Neuronal stem cell (in vitro differentiated cells): Measurements from ENCODE around the gene PAK4.

Source experiments
- DNase-seq: peaks from one replicate; pipeline ENCODE4 v3.0.0-alpha.2; 2013; ENCODE audit warnings: low spot score
- H2AFZ ChIP-seq: one replicate; pipeline ENCODE4 v1.6.1; 2013; ENCODE audit warnings: mild to moderate bottlenecking, low read length, inconsistent platforms
- H2AK5ac ChIP-seq: 2 replicates; pipeline ENCODE4 v1.6.1; 2013; ENCODE audit warnings: low read depth, mild to moderate bottlenecking, inconsistent platforms, low read length, moderate library complexity, mixed read lengths
- H2BK120ac ChIP-seq: 2 replicates; pipeline ENCODE4 v1.6.1; 2013; ENCODE audit warnings: low read depth, mild to moderate bottlenecking, inconsistent platforms, low read length, moderate library complexity, mixed read lengths
- H2BK12ac ChIP-seq: one replicate; pipeline ENCODE4 v1.6.1; 2013; ENCODE audit warnings: low read length, inconsistent platforms
- H2BK15ac ChIP-seq: 2 replicates; pipeline ENCODE4 v1.6.1; 2013; ENCODE audit warnings: mild to moderate bottlenecking, low read length, inconsistent platforms, mixed read lengths
- H2BK5ac ChIP-seq: one replicate; pipeline ENCODE4 v1.6.1; 2013; ENCODE audit warnings: inconsistent platforms, mild to moderate bottlenecking, low read length, moderate library complexity
- H3K14ac ChIP-seq: one replicate; pipeline ENCODE4 v1.6.1; 2013; ENCODE audit warnings: low read length, inconsistent platforms
- H3K18ac ChIP-seq: 2 replicates; pipeline ENCODE4 v1.6.1; 2013; ENCODE audit warnings: low read length, inconsistent platforms
- H3K23ac ChIP-seq: 2 replicates; pipeline ENCODE4 v1.6.1; 2013; ENCODE audit warnings: low read depth, mild to moderate bottlenecking, mixed read lengths, low read length, inconsistent platforms; ENCODE audit not compliant: poor library complexity
- H3K27ac ChIP-seq: replicated peaks from 3 replicates; pipeline ENCODE4 v1.5.1; 2013; ENCODE audit warnings: low read length, inconsistent platforms
- H3K27me3 ChIP-seq, 3 experiments: 2 replicates each; pipeline ENCODE4 v1.6.1; 2013; ENCODE audit warnings: low read length in 3 of 3, mild to moderate bottlenecking in 2 of 3, inconsistent platforms in 1 of 3, low read depth in 1 of 3, mixed read lengths in 1 of 3, moderate library complexity in 1 of 3; ENCODE audit not compliant: control insufficient read depth in 3 of 3, insufficient read depth in 3 of 3
- H3K36me3 ChIP-seq, 2 donors: replicated peaks in 1 of 2; 2 replicates each; pipeline ENCODE4 v1.6.1; 2013; ENCODE audit warnings: low read length in 2 of 2; ENCODE audit not compliant: control insufficient read depth in 2 of 2, insufficient read depth in 2 of 2
- H3K4ac ChIP-seq: 2 replicates; pipeline ENCODE4 v1.6.1; 2013; ENCODE audit warnings: inconsistent platforms, mild to moderate bottlenecking, low read length, moderate library complexity
- H3K4me1 ChIP-seq, 2 donors: 1 replicate in 1 of 2; 2 replicates in 1 of 2; pipeline ENCODE4 v1.6.1; 2013; ENCODE audit warnings: low read length in 2 of 2, low read depth in 1 of 2; ENCODE audit not compliant: control insufficient read depth in 2 of 2, insufficient read depth in 1 of 2
- H3K4me2 ChIP-seq: one replicate; pipeline ENCODE4 v1.6.1; 2013; ENCODE audit warnings: mild to moderate bottlenecking, low read length, inconsistent platforms; ENCODE audit not compliant: insufficient read depth, poor library complexity, severe bottlenecking
- H3K4me3 ChIP-seq, 2 donors: 2 replicates each; pipeline ENCODE4 v1.5.1; 2013; ENCODE audit warnings: low read length in 2 of 2, mild to moderate bottlenecking in 2 of 2, inconsistent platforms in 1 of 2, moderate library complexity in 1 of 2
- H3K79me1 ChIP-seq: one replicate; pipeline ENCODE4 v1.6.1; 2013; ENCODE audit warnings: low read depth, mild to moderate bottlenecking, inconsistent platforms, low read length, moderate library complexity
- H3K9ac ChIP-seq: one replicate; pipeline ENCODE4 v1.6.1; 2013; ENCODE audit warnings: mild to moderate bottlenecking, low read depth, low read length, inconsistent platforms; ENCODE audit not compliant: poor library complexity
- H3K9me3 ChIP-seq, 2 donors: replicated peaks in 1 of 2; 2 replicates each; pipeline versions ENCODE3 to v1.6.1; 2013; ENCODE audit warnings: low read length in 2 of 2, mild to moderate bottlenecking in 2 of 2, inconsistent platforms in 1 of 2, low read depth in 1 of 2, mixed read lengths in 1 of 2, moderate library complexity in 1 of 2; ENCODE audit not compliant: control insufficient read depth in 2 of 2, insufficient read depth in 1 of 2
- H4K8ac ChIP-seq: one replicate; pipeline ENCODE4 v1.6.1; 2013; ENCODE audit warnings: low read depth, mild to moderate bottlenecking, inconsistent platforms, low read length, moderate library complexity
- H4K91ac ChIP-seq: one replicate; pipeline ENCODE4 v1.6.1; 2013; ENCODE audit warnings: low read length, low read depth, mild to moderate bottlenecking, inconsistent platforms; ENCODE audit not compliant: poor library complexity
- WGBS, 2 donors: extraction: QIAGEN DNeasy Blood & Tissue Kit; methylation state at CpG; one replicate each; pipeline ENCODE4 v1.1.7; 2013; ENCODE audit warnings: missing lambda C conversion rate in 2 of 2, mixed read lengths in 1 of 2; ENCODE audit not compliant: insufficient read length in 2 of 2, insufficient replicate concordance in 1 of 2; ENCODE audit errors: extremely low coverage in 2 of 2; 5-methylcytosine and 5-hydroxymethylcytosine counted together

PAK4 gene

GRCh38 chr19:39157275-39157996 lies 31.9 kb downstream of the PAK4 start:
- no peak overlapping the region for H2BK12ac ChIP-seq
- H3K27me3 ChIP-seq, result peaks cover 0 to 2% (median 0%) of the 10 kb centered on the region in 3 experiments
- H2AFZ ChIP-seq, result no peak overlapping the region
- peak overlapping the region in 1 of 2 donors; percentile 70 for H3K4me3 ChIP-seq
- H4K8ac ChIP-seq, result no peak overlapping the region
- H2BK120ac ChIP-seq, result no peak overlapping the region
- H3K9me3 ChIP-seq, result peaks cover 0 to 3% of the 10 kb centered on the region in 2 donors
- H3K4ac ChIP-seq, result peak overlapping the region; percentile 59
- no peak overlapping the region for H3K4me2 ChIP-seq
- peak overlapping the region; percentile 57 for H3K23ac ChIP-seq
- H2AK5ac ChIP-seq, result no peak overlapping the region
- H4K91ac ChIP-seq, result peak overlapping the region; percentile 87
- H3K27ac ChIP-seq, result no peak overlapping the region
- DNase-seq, result no peak
- peaks cover 28% of the 10 kb centered on the region for H3K79me1 ChIP-seq
- H3K9ac ChIP-seq, result peak overlapping the region; percentile 82
- peaks cover 0 to 24% of the 10 kb centered on the region in 2 donors for H3K4me1 ChIP-seq
- no peak overlapping the region for H2BK15ac ChIP-seq
- peak overlapping the region; percentile 78 for H3K14ac ChIP-seq
- peak overlapping the region; percentile 35 for H3K18ac ChIP-seq
- WGBS, 2 donors, result no CpG with 5 or more reads among the region's 23 CpGs
- no peak overlapping the region for H2BK5ac ChIP-seq
- H3K36me3 ChIP-seq, result peaks cover 0 to 5% of the 10 kb centered on the region in 2 donors

DNA sequence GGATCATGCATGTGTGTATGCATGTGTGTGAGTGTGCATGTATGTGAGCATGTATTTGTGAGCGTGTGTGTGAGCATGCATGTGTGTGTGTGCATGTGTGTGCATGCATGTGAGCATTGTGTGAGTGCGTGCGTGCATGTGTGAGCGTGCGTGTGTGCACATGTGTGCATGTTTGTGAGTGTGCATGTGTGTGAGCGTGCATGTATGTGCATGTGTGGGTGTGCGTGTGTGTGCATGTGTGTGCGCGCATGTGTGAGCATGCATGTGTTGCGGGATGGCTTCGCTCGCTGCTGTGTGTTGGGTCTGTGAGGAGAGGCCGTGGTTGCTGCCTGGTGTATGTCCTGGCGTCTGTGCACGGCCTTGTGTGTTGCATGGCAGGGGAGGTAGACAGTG lies 32.4 kb downstream of the PAK4 start:
- peak overlapping the region; percentile 89 for H4K91ac ChIP-seq
- H3K9me3 ChIP-seq, result peaks cover 0 to 3% of the 10 kb centered on the region in 2 donors
- H3K4ac ChIP-seq, result peak overlapping the region; percentile 59
- no peak overlapping the region for H4K8ac ChIP-seq
- peak overlapping the region; percentile 2 for H2BK12ac ChIP-seq
- H3K4me1 ChIP-seq, result peaks cover 3 to 29% of the 10 kb centered on the region in 2 donors
- no peak overlapping the region for H2AFZ ChIP-seq
- peak overlapping the region; percentile 82 for H3K9ac ChIP-seq
- H3K4me2 ChIP-seq, result no peak overlapping the region
- no peak overlapping the region for H2BK15ac ChIP-seq
- H3K27ac ChIP-seq, result no peak overlapping the region
- WGBS, 2 donors, result no CpG with 5 or more reads among the region's 15 CpGs
- peak overlapping the region; percentile 35 for H3K18ac ChIP-seq
- no peak for DNase-seq
- H2BK5ac ChIP-seq, result no peak overlapping the region
- peak overlapping the region; percentile 57 for H3K23ac ChIP-seq
- H3K4me3 ChIP-seq, result peak overlapping the region in 1 of 2 donors; percentile 70
- H3K14ac ChIP-seq, result peak overlapping the region; percentile 78
- H3K79me1 ChIP-seq, result peaks cover 28% of the 10 kb centered on the region
- H3K27me3 ChIP-seq, result peaks cover 0 to 2% (median 0%) of the 10 kb centered on the region in 3 experiments
- H3K36me3 ChIP-seq, result peaks cover 0 to 5% of the 10 kb centered on the region in 2 donors
- H2AK5ac ChIP-seq, result peak overlapping the region; percentile 77
- no peak overlapping the region for H2BK120ac ChIP-seq

DNA sequence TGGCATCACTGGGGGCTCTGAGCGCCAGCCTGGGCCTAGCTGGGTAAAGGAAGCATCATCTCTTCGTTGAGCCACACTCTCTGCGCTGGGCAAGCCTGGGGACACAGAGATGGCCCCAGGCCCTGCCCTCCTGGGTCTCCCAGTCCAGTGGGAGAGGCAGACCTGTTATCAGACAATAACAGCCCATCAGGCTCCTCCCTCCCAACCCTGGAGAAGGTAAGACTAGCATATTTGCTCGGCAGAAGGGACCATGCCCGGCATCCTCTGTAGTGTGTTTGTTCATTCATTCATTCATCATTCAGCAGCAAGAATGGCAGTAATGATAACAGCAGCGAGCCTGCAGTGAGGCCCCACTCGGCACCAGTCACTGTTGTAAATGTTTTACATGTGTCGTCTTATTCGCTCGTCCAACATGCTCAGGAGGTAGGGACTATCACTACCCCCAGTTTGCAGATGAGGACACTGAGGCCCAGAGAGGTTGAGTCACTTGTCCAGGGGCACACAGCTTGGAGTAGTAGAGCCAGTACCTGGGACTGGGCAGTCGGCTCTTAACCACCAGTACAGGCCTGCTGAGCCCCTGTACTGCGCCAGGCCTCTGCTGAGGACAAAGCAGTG lies 33.2 kb downstream of the PAK4 start:
- no CpG with 5 or more reads among the region's 12 CpGs for WGBS, 2 donors
- Histone ChIP-seq H2AK5ac (peak overlapping the region; percentile 77), H3K4ac (no peak overlapping the region), H3K23ac (no peak overlapping the region), H3K4me3 (no peak overlapping the region), H3K36me3 (peaks cover 0 to 5% of the 10 kb centered on the region in 2 donors), H3K4me2 (no peak overlapping the region), H2AFZ (no peak overlapping the region), H3K27me3 (peaks cover 0 to 2% (median 0%) of the 10 kb centered on the region in 3 experiments), H4K8ac (no peak overlapping the region), H2BK120ac (no peak overlapping the region), H2BK12ac (peak overlapping the region; percentile 49), H3K9ac (no peak overlapping the region), H3K79me1 (peaks cover 28% of the 10 kb centered on the region), H3K27ac (no peak overlapping the region), H3K4me1 (peaks cover 5 to 30% of the 10 kb centered on the region in 2 donors), H2BK5ac (no peak overlapping the region), H3K14ac (no peak overlapping the region), H4K91ac (peak overlapping the region; percentile 89), H3K18ac (peak overlapping the region; percentile 41), H3K9me3 (peaks cover 0 to 3% of the 10 kb centered on the region in 2 donors), H2BK15ac (no peak overlapping the region)
- DNase-seq, result no peak

- Histone ChIP-seq H3K36me3 (peaks cover 0 to 5% of the 10 kb centered on the region in 2 donors), H3K14ac (no peak overlapping the region), H4K91ac (no peak overlapping the region), H4K8ac (no peak overlapping the region), H3K4ac (no peak overlapping the region), H2BK5ac (no peak overlapping the region), H3K18ac (no peak overlapping the region), H3K79me1 (peaks cover 23% of the 10 kb centered on the region), H2BK15ac (no peak overlapping the region), H3K23ac (no peak overlapping the region), H3K4me1 (peaks cover 5 to 25% of the 10 kb centered on the region in 2 donors), H3K4me3 (no peak overlapping the region), H3K27me3 (peaks cover 0 to 2% (median 0%) of the 10 kb centered on the region in 3 experiments), H2BK120ac (no peak overlapping the region), H3K9ac (no peak overlapping the region), H3K9me3 (peaks cover 0 to 3% of the 10 kb centered on the region in 2 donors), H2AK5ac (no peak overlapping the region), H3K4me2 (no peak overlapping the region), H2AFZ (no peak overlapping the region), H3K27ac (no peak overlapping the region), H2BK12ac (no peak overlapping the region)
- WGBS, 2 donors, result no CpG with 5 or more reads among the region's 8 CpGs
- DNase-seq, result no peak
These were observed 34.9 kb downstream of the PAK4 start for GRCh38 chr19:39160523-39160861.
